ENCODE results near the gene FALEC. TPM values are rescaled to one million over a fixed set of nuclear protein-coding genes. Genes with fewer than 3 reads are reported as not detected.

The FALEC gene
- total RNA-seq, 1 experiment from 2014 or later = 1.0 TPM

DNA sequence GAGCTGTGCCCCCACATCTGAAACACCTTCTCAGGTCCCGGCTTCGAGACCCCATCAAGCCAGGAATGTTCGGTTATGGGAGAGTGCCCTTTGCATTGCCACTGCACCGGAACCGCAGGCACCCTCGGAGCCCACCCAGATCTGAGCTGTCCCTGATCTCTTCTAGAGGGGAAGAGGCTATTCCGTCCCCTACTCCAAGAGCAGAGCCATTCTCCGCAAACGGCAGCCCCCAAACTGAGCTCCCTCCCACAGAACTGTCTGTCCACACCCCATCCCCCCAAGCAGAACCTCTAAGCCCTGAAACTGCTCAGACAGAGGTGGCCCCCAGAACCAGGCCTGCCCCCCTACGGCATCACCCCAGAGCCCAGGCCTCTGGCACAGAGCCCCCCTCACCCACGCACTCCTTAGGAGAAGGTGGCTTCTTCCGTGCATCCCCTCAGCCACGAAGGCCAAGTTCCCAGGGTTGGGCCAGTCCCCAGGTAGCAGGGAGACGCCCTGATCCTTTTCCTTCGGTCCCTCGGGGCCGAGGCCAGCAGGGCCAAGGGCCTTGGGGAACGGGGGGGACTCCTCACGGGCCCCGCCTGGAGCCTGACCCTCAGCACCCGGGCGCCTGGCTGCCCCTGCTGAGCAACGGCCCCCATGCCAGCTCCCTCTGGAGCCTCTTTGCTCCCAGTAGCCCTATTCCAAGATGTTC, 38.0 kb downstream of the FALEC start:
- H3K9me3 ChIP-seq (ENCODE audit: control insufficient read depth, insufficient read depth, low read depth, low read length) = no peaks in the 10 kb centered on the region
- no peaks in the 10 kb centered on the region for H3K36me3 ChIP-seq (ENCODE audit: control insufficient read depth, insufficient read depth, low read length)
- ATAC-seq (no peak), DNase-seq (ENCODE audit: low read depth, low spot score) (no peak)
- BruUV-seq (replicated peaks) = no TSS peak
- no peaks in the 10 kb centered on the region for H3K27me3 ChIP-seq (ENCODE audit: control insufficient read depth, insufficient read depth, low read length)
- CTCF ChIA-PET = no interaction called here
- peaks cover 27% of the 10 kb centered on the region for H3K4me1 ChIP-seq (ENCODE audit: control insufficient read depth, insufficient read depth, low read length)
- H3K4me3 ChIP-seq (ENCODE audit: low read depth in 2 of 2, low read length in 2 of 2) = no peak overlapping the region
- H3K27ac ChIP-seq (ENCODE audit: low read length) = no peak overlapping the region
- intact Hi-C loops (cut with micrococcal nuclease; ENCODE audit: unreplicated experiment) (no loop called here), in situ Hi-C loops (cut with HindIII; ENCODE audit: low pct_unique_long_range_greater_than_20kb, low sequenced_read_pairs) (no loop called here)
- no peak for TF ChIP-seq TCF7L2 (IDR thresholded peaks at IDR 0.05; ENCODE audit: low read depth, low read length)
- no peak for TF ChIP-seq POLR2AphosphoS5 (IDR thresholded peaks at IDR 0.05; ENCODE audit: low read depth, low read length)
- TF ChIP-seq, protein P1, sequence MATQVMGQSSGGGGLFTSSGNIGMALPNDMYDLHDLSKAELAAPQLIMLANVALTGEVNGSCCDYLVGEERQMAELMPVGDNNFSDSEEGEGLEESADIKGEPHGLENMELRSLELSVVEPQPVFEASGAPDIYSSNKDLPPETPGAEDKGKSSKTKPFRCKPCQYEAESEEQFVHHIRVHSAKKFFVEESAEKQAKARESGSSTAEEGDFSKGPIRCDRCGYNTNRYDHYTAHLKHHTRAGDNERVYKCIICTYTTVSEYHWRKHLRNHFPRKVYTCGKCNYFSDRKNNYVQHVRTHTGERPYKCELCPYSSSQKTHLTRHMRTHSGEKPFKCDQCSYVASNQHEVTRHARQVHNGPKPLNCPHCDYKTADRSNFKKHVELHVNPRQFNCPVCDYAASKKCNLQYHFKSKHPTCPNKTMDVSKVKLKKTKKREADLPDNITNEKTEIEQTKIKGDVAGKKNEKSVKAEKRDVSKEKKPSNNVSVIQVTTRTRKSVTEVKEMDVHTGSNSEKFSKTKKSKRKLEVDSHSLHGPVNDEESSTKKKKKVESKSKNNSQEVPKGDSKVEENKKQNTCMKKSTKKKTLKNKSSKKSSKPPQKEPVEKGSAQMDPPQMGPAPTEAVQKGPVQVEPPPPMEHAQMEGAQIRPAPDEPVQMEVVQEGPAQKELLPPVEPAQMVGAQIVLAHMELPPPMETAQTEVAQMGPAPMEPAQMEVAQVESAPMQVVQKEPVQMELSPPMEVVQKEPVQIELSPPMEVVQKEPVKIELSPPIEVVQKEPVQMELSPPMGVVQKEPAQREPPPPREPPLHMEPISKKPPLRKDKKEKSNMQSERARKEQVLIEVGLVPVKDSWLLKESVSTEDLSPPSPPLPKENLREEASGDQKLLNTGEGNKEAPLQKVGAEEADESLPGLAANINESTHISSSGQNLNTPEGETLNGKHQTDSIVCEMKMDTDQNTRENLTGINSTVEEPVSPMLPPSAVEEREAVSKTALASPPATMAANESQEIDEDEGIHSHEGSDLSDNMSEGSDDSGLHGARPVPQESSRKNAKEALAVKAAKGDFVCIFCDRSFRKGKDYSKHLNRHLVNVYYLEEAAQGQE (IDR thresholded peaks at IDR 0.05; ENCODE audit: insufficient read depth in 1 of 2, low read depth in 2 of 2, low read length in 1 of 2) = no peak
- POLR2A ChIA-PET = no interaction called here

DNA sequence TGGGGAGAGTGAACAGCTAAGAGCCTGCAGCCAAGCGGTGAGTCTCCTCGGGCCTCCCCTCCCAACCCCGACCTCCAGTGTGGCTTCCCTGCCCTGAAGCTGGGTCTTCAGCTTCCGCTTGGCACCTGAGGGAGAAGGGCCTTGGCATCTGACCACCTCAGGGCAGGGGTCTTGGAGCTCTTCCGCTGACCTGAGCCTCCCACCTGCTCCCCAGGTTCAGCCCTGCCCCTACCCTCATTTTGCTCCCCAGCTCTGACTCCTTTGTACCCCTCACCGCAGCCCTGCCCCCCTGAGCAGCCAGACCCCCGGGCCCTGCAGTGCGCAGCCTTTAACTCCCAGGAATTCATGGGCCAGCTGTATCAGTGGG, 38.5 kb downstream of the FALEC start:
- Histone ChIP-seq H3K4me3 (ENCODE audit: low read depth in 2 of 2, low read length in 2 of 2) (no peak overlapping the region), H3K36me3 (ENCODE audit: control insufficient read depth, insufficient read depth, low read length) (no peaks in the 10 kb centered on the region), H3K4me1 (ENCODE audit: control insufficient read depth, insufficient read depth, low read length) (peaks cover 27% of the 10 kb centered on the region), H3K9me3 (ENCODE audit: control insufficient read depth, insufficient read depth, low read depth, low read length) (no peaks in the 10 kb centered on the region), H3K27ac (ENCODE audit: low read length) (no peak overlapping the region), H3K27me3 (ENCODE audit: control insufficient read depth, insufficient read depth, low read length) (no peaks in the 10 kb centered on the region)
- intact Hi-C loops (cut with micrococcal nuclease; ENCODE audit: unreplicated experiment) (no loop called here), in situ Hi-C loops (cut with HindIII; ENCODE audit: low pct_unique_long_range_greater_than_20kb, low sequenced_read_pairs) (no loop called here)
- BruUV-seq (replicated peaks) = no TSS peak
- ChIA-PET POLR2A (no interaction called here), CTCF (no interaction called here)
- TF ChIP-seq TCF7L2 (IDR thresholded peaks at IDR 0.05; ENCODE audit: low read depth, low read length) = no peak
- TF ChIP-seq, protein P2, sequence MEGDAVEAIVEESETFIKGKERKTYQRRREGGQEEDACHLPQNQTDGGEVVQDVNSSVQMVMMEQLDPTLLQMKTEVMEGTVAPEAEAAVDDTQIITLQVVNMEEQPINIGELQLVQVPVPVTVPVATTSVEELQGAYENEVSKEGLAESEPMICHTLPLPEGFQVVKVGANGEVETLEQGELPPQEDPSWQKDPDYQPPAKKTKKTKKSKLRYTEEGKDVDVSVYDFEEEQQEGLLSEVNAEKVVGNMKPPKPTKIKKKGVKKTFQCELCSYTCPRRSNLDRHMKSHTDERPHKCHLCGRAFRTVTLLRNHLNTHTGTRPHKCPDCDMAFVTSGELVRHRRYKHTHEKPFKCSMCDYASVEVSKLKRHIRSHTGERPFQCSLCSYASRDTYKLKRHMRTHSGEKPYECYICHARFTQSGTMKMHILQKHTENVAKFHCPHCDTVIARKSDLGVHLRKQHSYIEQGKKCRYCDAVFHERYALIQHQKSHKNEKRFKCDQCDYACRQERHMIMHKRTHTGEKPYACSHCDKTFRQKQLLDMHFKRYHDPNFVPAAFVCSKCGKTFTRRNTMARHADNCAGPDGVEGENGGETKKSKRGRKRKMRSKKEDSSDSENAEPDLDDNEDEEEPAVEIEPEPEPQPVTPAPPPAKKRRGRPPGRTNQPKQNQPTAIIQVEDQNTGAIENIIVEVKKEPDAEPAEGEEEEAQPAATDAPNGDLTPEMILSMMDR (IDR thresholded peaks at IDR 0.05) = no peak
- TF ChIP-seq POLR2AphosphoS5 (IDR thresholded peaks at IDR 0.05; ENCODE audit: low read depth, low read length) = no peak
- TF ChIP-seq, protein P1 (IDR thresholded peaks at IDR 0.05; ENCODE audit: insufficient read depth in 1 of 2, low read depth in 2 of 2, low read length in 1 of 2) = no peak
- TF ChIP-seq SIN3A (IDR thresholded peaks at IDR 0.05; ENCODE audit: borderline replicate concordance, insufficient read depth, low read depth, low read length) = no peak
- no peak for DNase-seq (ENCODE audit: low read depth, low spot score)
- no peak for ATAC-seq
